A673 (cell line): ENCODE data around the gene MAPKAPK3. TPM values are rescaled to one million over a fixed set of nuclear protein-coding genes. Genes with fewer than 3 reads are reported as not detected.
A peak's percentile ranks its signal among the peaks of the same experiment; 100 is the strongest.

Experiments
- BruUV-seq: library from RNA; stranded (reverse); fragments of 400-500 nt; replicated peaks from 2 replicates; lab custom pipeline; 2021; lab: Mats Ljungman, UMichigan
- CTCF ChIA-PET: fragments of 300-600 bp; sonication (Branson Sonifier 250); formaldehyde crosslinking; loops from one replicate; lab custom pipeline; 2022; ENCODE audit warnings: antibody characterized with exemption; lab: Charles Lee
- POLR2A ChIA-PET: fragments of 300-600 bp; sonication (Branson Sonifier 250); formaldehyde crosslinking; loops from one replicate; lab custom pipeline; 2022; ENCODE audit warnings: antibody characterized with exemption; ENCODE audit not compliant: low non-redundant PET; lab: Charles Lee
- DNase-seq: peaks from one replicate; pipeline ENCODE4 v3.0.0-alpha.2; 2015; ENCODE audit warnings: low spot score
- H3K27ac ChIP-seq: fragments of 200-600 bp; sonication (generic); 2 replicates; pipeline ENCODE4 v1.5.1; 2016; ENCODE audit warnings: mixed run types, low read depth, mild to moderate bottlenecking, mixed read lengths, antibody characterized with exemption, low read length; ENCODE audit not compliant: poor library complexity, severe bottlenecking
- H3K27me3 ChIP-seq: fragments of 200-600 bp; sonication (generic); replicated peaks from 2 replicates; pipeline ENCODE4 v1.6.1; 2017; ENCODE audit warnings: mixed run types, low read depth, mild to moderate bottlenecking, mixed read lengths, antibody characterized with exemption, low read length; ENCODE audit not compliant: insufficient read depth, poor library complexity
- H3K36me3 ChIP-seq: fragments of 200-600 bp; sonication (generic); 2 replicates; pipeline ENCODE4 v1.6.1; 2016; ENCODE audit warnings: mixed run types, mild to moderate bottlenecking, mixed read lengths, antibody characterized with exemption, low read length; ENCODE audit not compliant: insufficient read depth, poor library complexity, severe bottlenecking
- H3K4me1 ChIP-seq: fragments of 200-600 bp; sonication (generic); 2 replicates; pipeline ENCODE4 v1.6.1; 2017; ENCODE audit warnings: mixed run types, mild to moderate bottlenecking, mixed read lengths, antibody characterized with exemption, low read length; ENCODE audit not compliant: insufficient read depth, poor library complexity, severe bottlenecking
- H3K4me3 ChIP-seq: fragments of 200-600 bp; sonication (generic); 2 replicates; pipeline ENCODE4 v1.5.1; 2016; ENCODE audit warnings: low read depth, mixed run types, mild to moderate bottlenecking, mixed read lengths, low read length; ENCODE audit not compliant: poor library complexity, severe bottlenecking
- H3K9me3 ChIP-seq: fragments of 200-600 bp; sonication (generic); 2 replicates; pipeline ENCODE4 v1.6.1; 2016; ENCODE audit warnings: mixed run types, low read depth, mild to moderate bottlenecking, mixed read lengths, antibody characterized with exemption, low read length; ENCODE audit not compliant: poor library complexity, severe bottlenecking
- EZH2 ChIP-seq: fragments of 200-600 bp; sonication (generic); IDR thresholded peaks from 2 replicates; pipeline ENCODE4 v1.6.1; 2017; ENCODE audit warnings: borderline replicate concordance, low read depth, mild to moderate bottlenecking, mixed read lengths, antibody characterized with exemption, low read length; ENCODE audit not compliant: poor library complexity, severe bottlenecking
- intact Hi-C: fragments of 100-400 bp; cut with micrococcal nuclease; formaldehyde crosslinking; loops from one replicate; pipeline ENCODE4 v1.10.0; 2022; ENCODE audit not compliant: unreplicated experiment
- total RNA-seq: library from RNA; stranded (reverse); gene quantifications from 2 replicates; pipeline ENCODE4 v1.2.3, GENCODE V29; 2021
- TF ChIP-seq, protein P1 (sequence below): fragments of 300-800, 200-600 bp; sonication (generic); conservative IDR thresholded peaks from 2 replicates; pipeline ENCODE4 v1.5.1; 2017; ENCODE audit warnings: low read depth, mild to moderate bottlenecking, antibody characterized with exemption, low read length, moderate library complexity, mixed read lengths

The MAPKAPK3 gene
- total RNA-seq, 1 experiment from 2014 or later, result 15.8 TPM

DNA sequence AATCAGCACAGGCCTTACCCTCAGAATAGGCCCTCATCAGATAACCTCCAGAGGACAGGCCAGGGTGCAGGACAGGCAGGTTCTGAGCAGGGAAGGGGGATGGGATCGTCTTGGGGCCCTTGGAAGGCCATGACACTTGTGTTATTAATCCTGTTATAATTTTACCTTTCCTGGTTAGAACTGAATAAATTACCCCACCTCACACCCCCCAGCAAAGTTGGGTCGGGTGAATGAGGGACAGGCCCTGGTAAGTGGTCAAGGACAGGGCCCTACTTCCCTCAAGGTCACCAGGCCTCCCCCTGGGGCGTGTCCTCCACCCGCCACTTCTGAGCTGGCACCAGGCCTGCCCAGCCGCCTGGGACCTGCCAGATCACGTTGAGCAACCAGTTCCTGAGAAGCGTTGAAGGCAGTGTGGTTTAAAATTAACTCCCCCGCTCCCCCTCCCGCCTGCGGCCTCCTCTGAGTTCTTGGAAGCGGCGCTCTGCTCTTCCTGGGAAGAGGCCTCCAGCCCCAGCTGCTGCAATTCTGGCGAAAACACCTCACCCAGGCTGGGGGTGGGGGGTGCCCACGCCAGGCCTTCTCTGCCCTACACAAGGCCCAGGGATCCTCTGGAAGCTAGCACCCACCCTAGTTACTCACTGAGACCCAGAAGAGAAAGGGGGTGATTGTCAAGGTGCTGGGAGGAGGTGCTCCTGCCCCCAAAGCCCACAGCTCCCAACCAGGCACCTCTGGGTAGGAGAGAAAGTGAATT is 15.9 kb upstream of the MAPKAPK3 start:
- H3K9me3 ChIP-seq, result no peaks in the 10 kb centered on the region
- intact Hi-C loops, result no loop called here
- H3K27ac ChIP-seq, result peak overlapping the region; percentile 67
- DNase-seq, result peak; percentile 68
- no peak overlapping the region for H3K4me3 ChIP-seq
- H3K36me3 ChIP-seq, result no peaks in the 10 kb centered on the region
- ChIA-PET CTCF (no interaction called here), POLR2A (no interaction called here)
- TF ChIP-seq EZH2, result no peak
- TF ChIP-seq, protein P1, sequence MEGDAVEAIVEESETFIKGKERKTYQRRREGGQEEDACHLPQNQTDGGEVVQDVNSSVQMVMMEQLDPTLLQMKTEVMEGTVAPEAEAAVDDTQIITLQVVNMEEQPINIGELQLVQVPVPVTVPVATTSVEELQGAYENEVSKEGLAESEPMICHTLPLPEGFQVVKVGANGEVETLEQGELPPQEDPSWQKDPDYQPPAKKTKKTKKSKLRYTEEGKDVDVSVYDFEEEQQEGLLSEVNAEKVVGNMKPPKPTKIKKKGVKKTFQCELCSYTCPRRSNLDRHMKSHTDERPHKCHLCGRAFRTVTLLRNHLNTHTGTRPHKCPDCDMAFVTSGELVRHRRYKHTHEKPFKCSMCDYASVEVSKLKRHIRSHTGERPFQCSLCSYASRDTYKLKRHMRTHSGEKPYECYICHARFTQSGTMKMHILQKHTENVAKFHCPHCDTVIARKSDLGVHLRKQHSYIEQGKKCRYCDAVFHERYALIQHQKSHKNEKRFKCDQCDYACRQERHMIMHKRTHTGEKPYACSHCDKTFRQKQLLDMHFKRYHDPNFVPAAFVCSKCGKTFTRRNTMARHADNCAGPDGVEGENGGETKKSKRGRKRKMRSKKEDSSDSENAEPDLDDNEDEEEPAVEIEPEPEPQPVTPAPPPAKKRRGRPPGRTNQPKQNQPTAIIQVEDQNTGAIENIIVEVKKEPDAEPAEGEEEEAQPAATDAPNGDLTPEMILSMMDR, result no peak
- H3K4me1 ChIP-seq, result peaks cover 18% of the 10 kb centered on the region
- H3K27me3 ChIP-seq, result no peaks in the 10 kb centered on the region
- no TSS peak for BruUV-seq

DNA sequence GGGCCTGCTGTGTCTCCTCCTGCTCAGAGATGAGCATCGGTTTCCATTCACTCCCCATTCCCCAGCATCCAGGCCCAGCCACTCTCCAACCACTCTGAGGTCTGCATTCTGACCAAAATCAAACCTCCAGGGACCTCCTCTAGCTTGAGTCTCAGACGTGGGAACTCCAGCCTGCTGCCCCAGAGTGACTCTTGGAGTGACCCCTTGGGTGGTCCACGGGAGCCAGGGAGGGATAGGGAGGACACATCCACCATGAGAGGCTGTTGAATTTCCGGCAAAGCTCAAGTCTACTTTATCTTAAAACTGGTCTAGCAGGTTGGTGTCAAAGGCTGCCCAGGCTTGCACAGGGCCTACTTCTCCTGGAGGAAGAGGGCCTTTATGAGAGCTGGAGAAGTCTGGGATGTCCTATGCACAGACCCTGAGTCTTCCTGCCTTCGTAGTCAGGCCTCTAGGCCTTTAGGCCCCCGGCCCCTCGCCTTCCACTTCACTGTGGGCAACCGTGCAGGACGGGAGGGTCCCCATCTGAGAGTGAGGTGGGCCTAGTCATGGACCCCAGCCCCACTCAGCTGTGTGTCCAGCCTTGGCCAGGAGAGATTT is 14.3 kb upstream of the MAPKAPK3 start:
- Histone ChIP-seq H3K27me3 (no peaks in the 10 kb centered on the region), H3K4me1 (peaks cover 18% of the 10 kb centered on the region), H3K27ac (no peak overlapping the region), H3K4me3 (no peak overlapping the region), H3K9me3 (no peaks in the 10 kb centered on the region), H3K36me3 (no peaks in the 10 kb centered on the region)
- ChIA-PET CTCF (no interaction called here), POLR2A (no interaction called here)
- intact Hi-C loops, result no loop called here
- DNase-seq, result no peak
- TF ChIP-seq, protein P1, result no peak
- TF ChIP-seq EZH2, result no peak
- BruUV-seq, result no TSS peak

DNA sequence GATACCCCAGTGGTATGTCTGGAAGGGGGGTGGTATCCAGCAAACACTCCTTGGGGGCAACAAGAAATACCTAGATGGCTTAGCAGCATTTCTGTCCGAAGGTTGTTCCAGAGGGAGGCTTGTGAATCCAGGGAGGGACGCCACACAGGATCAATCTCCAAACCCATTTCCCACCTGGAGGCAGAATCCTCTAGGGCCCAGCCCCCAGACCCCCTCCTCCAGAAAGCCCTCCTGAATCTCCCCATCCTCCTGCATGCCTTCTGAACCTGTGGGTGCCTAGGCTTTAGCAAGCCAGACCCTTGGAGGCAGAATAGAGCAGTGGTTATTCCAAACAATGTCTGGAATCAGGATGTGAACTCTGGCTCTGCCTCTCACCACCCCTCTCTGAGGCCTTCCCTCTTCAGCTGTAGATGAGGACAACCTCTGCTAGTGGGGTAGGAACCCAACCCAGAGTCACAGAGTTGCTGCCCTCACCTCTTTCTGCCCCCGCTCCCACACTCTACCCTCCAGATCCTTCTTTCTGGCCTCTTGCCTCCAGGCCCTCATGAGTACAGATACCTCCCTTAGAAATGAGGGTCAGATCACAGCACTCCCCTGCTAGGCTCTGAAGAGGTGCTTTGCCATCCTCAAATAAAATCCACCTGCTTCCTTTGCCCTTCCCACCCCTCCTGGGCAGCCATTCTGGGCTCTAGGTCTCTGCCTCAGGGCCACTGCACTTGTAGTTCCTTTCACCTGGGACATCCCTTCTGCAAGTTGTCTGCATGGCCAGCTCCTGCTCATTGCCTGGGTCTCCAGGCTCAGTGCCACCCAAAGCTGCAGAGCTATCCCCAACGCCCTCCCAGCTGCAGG is 13.5 kb upstream of the MAPKAPK3 start:
- no peak for TF ChIP-seq EZH2
- TF ChIP-seq, protein P1, result no peak
- H3K4me3 ChIP-seq, result no peak overlapping the region
- intact Hi-C loops, result no loop called here
- no peaks in the 10 kb centered on the region for H3K36me3 ChIP-seq
- H3K27ac ChIP-seq, result no peak overlapping the region
- peaks cover 18% of the 10 kb centered on the region for H3K4me1 ChIP-seq
- CTCF ChIA-PET, result no interaction called here
- no peaks in the 10 kb centered on the region for H3K9me3 ChIP-seq
- H3K27me3 ChIP-seq, result no peaks in the 10 kb centered on the region
- no TSS peak for BruUV-seq
- POLR2A ChIA-PET, result no interaction called here
- DNase-seq, result no peak
